IMR-90 (cell line): ENCODE results near the gene RFC2. TPM values are rescaled to one million over a fixed set of nuclear protein-coding genes. Genes with fewer than 3 reads are reported as not detected.

Experiments used
- ATAC-seq: fragments of 200-7000 bp; cut with Tn5 transposase; 2 replicates; pipeline ENCODE4 v1.9.1; 2020; ENCODE audit warnings: low read depth, mild to moderate bottlenecking, moderate library complexity
- BruUV-seq: library from RNA; stranded (reverse); fragments of 400-500 nt; replicated peaks from 2 replicates; lab custom pipeline; 2021; lab: Mats Ljungman, UMichigan
- CTCF ChIA-PET: fragments of 300-600 bp; formaldehyde crosslinking; extraction: SDS; loops from one replicate; lab custom pipeline; 2021; ENCODE audit warnings: antibody characterized with exemption; lab: Yijun Ruan, JAX
- POLR2A ChIA-PET: fragments of 300-600 bp; sonication (Branson Sonifier 250); formaldehyde crosslinking; loops from one replicate; lab custom pipeline; 2022; ENCODE audit warnings: antibody characterized with exemption; ENCODE audit not compliant: unreplicated experiment; lab: Charles Lee
- DNase-seq: peaks from one replicate; pipeline ENCODE4 v3.0.0; 2013
- H2AFZ ChIP-seq: replicated peaks from 2 replicates; pipeline ENCODE3; 2013; ENCODE audit warnings: low read length, mild to moderate bottlenecking; ENCODE audit not compliant: poor library complexity
- H2AK5ac ChIP-seq: 2 replicates; pipeline ENCODE4 v1.6.1; 2013; ENCODE audit warnings: low read depth, low read length, inconsistent platforms
- H2AK9ac ChIP-seq: replicated peaks from 2 replicates; pipeline ENCODE3; 2013; ENCODE audit warnings: mild to moderate bottlenecking, low read depth, low read length, moderate library complexity; ENCODE audit not compliant: poor library complexity
- H2BK120ac ChIP-seq: 2 replicates; pipeline ENCODE4 v1.6.1; 2013; ENCODE audit warnings: low read depth, low read length, inconsistent platforms
- H2BK15ac ChIP-seq: 3 replicates; pipeline ENCODE4 v1.6.1; 2013; ENCODE audit warnings: low read depth, low read length, inconsistent platforms
- H2BK20ac ChIP-seq: 2 replicates; pipeline ENCODE4 v1.6.1; 2013; ENCODE audit warnings: low read depth, mild to moderate bottlenecking, inconsistent platforms, low read length, moderate library complexity
- H2BK5ac ChIP-seq: 2 replicates; pipeline ENCODE4 v1.6.1; 2013; ENCODE audit warnings: mild to moderate bottlenecking, low read depth, low read length, inconsistent platforms; ENCODE audit not compliant: poor library complexity, severe bottlenecking
- H3K14ac ChIP-seq: replicated peaks from 2 replicates; pipeline ENCODE4 v1.6.1; 2013; ENCODE audit warnings: low read depth, low read length, inconsistent platforms
- H3K18ac ChIP-seq: 2 replicates; pipeline ENCODE4 v1.6.1; 2013; ENCODE audit warnings: low read depth, low read length, control low read depth
- H3K23ac ChIP-seq: 2 replicates; pipeline ENCODE4 v1.6.1; 2013; ENCODE audit warnings: low read depth, low read length, inconsistent platforms
- H3K27ac ChIP-seq: 2 replicates; pipeline ENCODE4 v1.5.1; 2013; ENCODE audit warnings: mild to moderate bottlenecking, control low read depth, low read length; ENCODE audit not compliant: insufficient read depth
- H3K27me3 ChIP-seq: 2 replicates; pipeline ENCODE4 v1.6.1; 2013; ENCODE audit warnings: low read length; ENCODE audit not compliant: control insufficient read depth, insufficient read depth
- H3K36me3 ChIP-seq: 2 replicates; pipeline ENCODE4 v1.6.1; 2013; ENCODE audit warnings: low read length, mixed read lengths; ENCODE audit not compliant: control insufficient read depth, insufficient read depth
- H3K4ac ChIP-seq: 2 replicates; pipeline ENCODE4 v1.6.1; 2013; ENCODE audit warnings: low read depth, low read length, inconsistent platforms
- H3K4me1 ChIP-seq: 2 replicates; pipeline ENCODE4 v1.6.1; 2013; ENCODE audit warnings: low read length, mixed read lengths; ENCODE audit not compliant: control insufficient read depth, insufficient read depth
- H3K4me2 ChIP-seq: 2 replicates; pipeline ENCODE4 v1.6.1; 2013; ENCODE audit warnings: low read depth, mild to moderate bottlenecking, control low read depth, low read length, moderate library complexity
- H3K4me3 ChIP-seq: 2 replicates; pipeline ENCODE4 v1.5.1; 2013; ENCODE audit warnings: low read depth, mild to moderate bottlenecking, control low read depth, low read length, moderate library complexity; ENCODE audit not compliant: insufficient read depth
- H3K56ac ChIP-seq: 2 replicates; pipeline ENCODE4 v1.6.1; 2013; ENCODE audit warnings: low read length, inconsistent platforms; ENCODE audit not compliant: insufficient read depth; ENCODE audit errors: extremely low read depth
- H3K79me1 ChIP-seq, 2 experiments: 2 replicates each; pipeline ENCODE4 v1.6.1; 2013; ENCODE audit warnings: low read length in 2 of 2, inconsistent platforms in 1 of 2, low read depth in 1 of 2
- H3K9ac ChIP-seq: 2 replicates; pipeline ENCODE4 v1.6.1; 2013; ENCODE audit warnings: low read depth, low read length, control low read depth
- H3K9me1 ChIP-seq: 2 replicates; pipeline ENCODE4 v1.6.1; 2013; ENCODE audit warnings: low read length, inconsistent platforms; ENCODE audit not compliant: insufficient read depth
- H3K9me3 ChIP-seq: 2 replicates; pipeline ENCODE4 v1.6.1; 2013; ENCODE audit warnings: low read length; ENCODE audit not compliant: control insufficient read depth, insufficient read depth
- H4K20me1 ChIP-seq: 2 replicates; pipeline ENCODE4 v1.6.1; 2013; ENCODE audit warnings: low read length, inconsistent platforms; ENCODE audit not compliant: insufficient read depth
- H4K5ac ChIP-seq: 2 replicates; pipeline ENCODE4 v1.6.1; 2013; ENCODE audit warnings: mild to moderate bottlenecking, low read depth, low read length, control low read depth
- H4K8ac ChIP-seq, 2 experiments: 2 replicates each; pipeline ENCODE4 v1.6.1; 2013; ENCODE audit warnings: low read depth in 2 of 2, low read length in 2 of 2, control low read depth in 1 of 2, inconsistent platforms in 1 of 2
- H4K91ac ChIP-seq: 2 replicates; pipeline ENCODE4 v1.6.1; 2013; ENCODE audit warnings: low read depth, low read length, inconsistent platforms; ENCODE audit not compliant: insufficient read depth
- CHD1 ChIP-seq: IDR thresholded peaks from 2 replicates; pipeline ENCODE4 v1.6.1; 2012; ENCODE audit warnings: low read depth, low read length, improper control_type of control experiment
- ELK1 ChIP-seq: fragments of 150-350 bp; IDR thresholded peaks from 2 replicates; pipeline ENCODE4 v1.6.1; 2016; ENCODE audit warnings: low read depth, mild to moderate bottlenecking, low read length, moderate library complexity, borderline replicate concordance
- NFE2L2 ChIP-seq: fragments of 150-350 bp; IDR thresholded peaks from 2 replicates; pipeline ENCODE4 v1.6.1; 2016; ENCODE audit warnings: low read depth, mild to moderate bottlenecking, low read length
- POLR2A ChIP-seq: IDR thresholded peaks from 2 replicates; pipeline ENCODE4 v1.6.1; 2012; ENCODE audit warnings: mild to moderate bottlenecking, low read depth, low read length
- RAD21 ChIP-seq: IDR thresholded peaks from 2 replicates; pipeline ENCODE4 v1.6.1; 2012; ENCODE audit warnings: low read length, improper control_type of control experiment
- RFX5 ChIP-seq: IDR thresholded peaks from 2 replicates; pipeline ENCODE4 v1.8.0; 2012; ENCODE audit warnings: low read depth, mild to moderate bottlenecking, low read length, moderate library complexity
- SMC3 ChIP-seq: fragments of 150-350 bp; IDR thresholded peaks from 2 replicates; pipeline ENCODE4 v1.6.1; 2016; ENCODE audit warnings: low read depth, mild to moderate bottlenecking, antibody characterized with exemption, low read length, moderate library complexity
- WGBS, 2 experiments: methylation state at CpG; one replicate each; pipeline versions ENCODE4 v1.1.5 to v1.1.7; 2013; ENCODE audit warnings: missing lambda C conversion rate in 2 of 2; ENCODE audit not compliant: insufficient read length in 1 of 2; ENCODE audit errors: extremely low coverage in 2 of 2; 5-methylcytosine and 5-hydroxymethylcytosine counted together
- dilution Hi-C: fragments of 300-500 bp; cut with HindIII; formaldehyde crosslinking; loops from one replicate; pipeline ENCODE4 v1.14.3; 2018; ENCODE audit warnings: low sequenced_read_pairs; ENCODE audit not compliant: unreplicated experiment
- in situ Hi-C: fragments of 300-500 bp; cut with MboI; formaldehyde crosslinking; loops from 3 replicates; pipeline ENCODE4 v1.14.3; 2019; ENCODE audit warnings: low sequenced_read_pairs, inconsistent platforms, mixed read lengths
- intact Hi-C: fragments of 100-400 bp; cut with micrococcal nuclease; formaldehyde crosslinking; loops from 2 replicates; pipeline ENCODE4 v1.10.0; 2022
- polyA plus RNA-seq, 3 experiments: library from polyadenylated mRNA; depleted of rRNA; stranded (reverse); fragments of >200 nt; gene quantifications; 2 replicates each; pipeline ENCODE4 v1.2.3, GENCODE V29; 2012; ENCODE audit warnings: low replicate concordance in 1 of 3
- total RNA-seq: library from RNA; depleted of rRNA; stranded (reverse); fragments of >200 nt; gene quantifications from 2 replicates; pipeline ENCODE4 v1.2.3, GENCODE V29; 2012

The RFC2 gene
- total and polyA plus RNA-seq, 2 of the 4 experiments (the other 2 are of a cell fraction), result 25.2 to 37.8 TPM

- no peaks in the 10 kb centered on the region for H3K4me1 ChIP-seq
- H4K91ac ChIP-seq, result no peak overlapping the region
- no peak overlapping the region for H3K4ac ChIP-seq
- dilution Hi-C loops (no loop called here), in situ Hi-C loops (loop anchor here (25.0 kb wide), 1 partner anchor 116 kb away; no protein-coding TSS in a partner anchor), intact Hi-C loops (no loop called here)
- H3K23ac ChIP-seq, result no peak overlapping the region
- H2AK5ac ChIP-seq, result no peak overlapping the region
- no peaks in the 10 kb centered on the region for H3K27me3 ChIP-seq
- H3K36me3 ChIP-seq, result peaks cover 36% of the 10 kb centered on the region
- H3K79me1 ChIP-seq, result peaks cover 11% of the 10 kb centered on the region in 2 experiments
- no peak overlapping the region for H3K56ac ChIP-seq
- no peak overlapping the region for H3K9ac ChIP-seq
- POLR2A ChIA-PET, result no interaction called here
- no peak overlapping the region for H3K18ac ChIP-seq
- DNase-seq (no peak), ATAC-seq (no peak)
- no peak overlapping the region for H3K4me3 ChIP-seq
- H3K14ac ChIP-seq, result no peak overlapping the region
- H2AFZ ChIP-seq, result no peak overlapping the region
- H2BK15ac ChIP-seq, result no peak overlapping the region
- WGBS, 2 experiments, result no CpG with 5 or more reads among the region's 4 CpGs
- H3K4me2 ChIP-seq, result no peak overlapping the region
- H4K8ac ChIP-seq, result no peak overlapping the region
- H2BK5ac ChIP-seq, result no peak overlapping the region
- TF ChIP-seq ELK1, result no peak
- TF ChIP-seq RAD21, result no peak
- TF ChIP-seq NFE2L2, result no peak
- TF ChIP-seq POLR2A, result no peak
- no peak for TF ChIP-seq RFX5
- TF ChIP-seq SMC3, result no peak
- TF ChIP-seq CHD1, result no peak
- H2BK120ac ChIP-seq, result no peak overlapping the region
- H3K9me1 ChIP-seq, result peaks cover 3% of the 10 kb centered on the region; the same call in 1 of the 2 replicates
- H2AK9ac ChIP-seq, result no peak overlapping the region
- H3K27ac ChIP-seq, result no peak overlapping the region
- H4K20me1 ChIP-seq, result peaks cover 7% of the 10 kb centered on the region; the same call in 1 of the 2 replicates
- no TSS peak for BruUV-seq
- CTCF ChIA-PET, result interaction anchor here (0.6 kb wide), 1 partner anchor 40 kb away, joined by 4 read pairs; no protein-coding TSS in a partner anchor
- no peak overlapping the region for H4K5ac ChIP-seq
- no peaks in the 10 kb centered on the region for H3K9me3 ChIP-seq
- H2BK20ac ChIP-seq, result no peak overlapping the region
Measured at GRCh38 chr7:74246497-74246896, 7.7 kb downstream of the RFC2 start.
